GM21717 (cell line): ENCODE measurements around the gene VTCN1.

Source experiments
- ATAC-seq: cut with Tn5 transposase; IDR thresholded peaks from one replicate; pipeline ENCODE4 v1.9.1; 2021; ENCODE audit warnings: mild to moderate bottlenecking, moderate library complexity; ENCODE audit not compliant: unreplicated experiment

Gene VTCN1

GRCh38 chr1:117210386-117210785, 341 bp downstream of the VTCN1 start:
- no peak for ATAC-seq

- ATAC-seq: no peak
Observed at GRCh38 chr1:117209094-117209493, 1.6 kb downstream of the VTCN1 start.

DNA sequence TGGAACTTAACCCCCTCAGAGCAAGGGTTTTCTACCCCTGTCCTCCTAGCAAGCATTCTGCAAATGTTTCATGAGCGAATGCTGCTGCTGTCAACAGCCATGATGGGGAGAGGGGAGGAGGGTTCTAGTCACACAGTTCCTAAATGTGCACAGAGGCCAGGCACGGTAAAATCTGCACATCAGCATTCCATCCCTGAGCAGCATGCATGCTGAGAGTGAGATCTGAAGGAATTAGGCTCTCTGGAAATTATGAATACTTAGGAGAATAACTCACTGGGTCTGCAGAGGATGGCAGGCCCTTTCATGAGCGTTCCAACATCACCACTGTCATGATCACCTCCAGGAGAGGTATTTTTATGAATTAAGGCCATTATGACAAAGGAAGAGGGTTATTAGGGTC, 2.1 kb downstream of the VTCN1 start:
- no peak for ATAC-seq

- no peak for ATAC-seq
Observed at GRCh38 chr1:117205368-117205767, 5.4 kb downstream of the VTCN1 start.

DNA sequence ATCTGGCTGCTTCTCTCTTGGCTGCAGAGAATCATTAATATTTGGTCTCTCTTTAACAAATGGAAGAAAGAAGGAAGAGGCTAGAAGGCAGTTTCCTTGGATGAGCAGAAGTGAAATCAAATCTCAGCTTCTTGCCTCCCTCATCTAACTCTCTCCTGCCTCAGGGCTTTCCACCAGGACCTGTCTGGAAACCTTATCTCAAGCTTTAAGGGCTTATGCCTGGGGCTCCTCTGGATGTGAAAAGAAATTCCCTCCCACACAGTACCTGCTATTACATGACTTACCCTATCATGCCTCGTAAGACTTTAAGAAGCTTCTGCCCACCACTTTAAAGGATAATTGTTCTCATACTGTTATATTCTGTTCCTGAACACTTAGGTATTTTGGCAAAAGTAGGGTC, 8.9 kb downstream of the VTCN1 start:
- no peak for ATAC-seq

DNA sequence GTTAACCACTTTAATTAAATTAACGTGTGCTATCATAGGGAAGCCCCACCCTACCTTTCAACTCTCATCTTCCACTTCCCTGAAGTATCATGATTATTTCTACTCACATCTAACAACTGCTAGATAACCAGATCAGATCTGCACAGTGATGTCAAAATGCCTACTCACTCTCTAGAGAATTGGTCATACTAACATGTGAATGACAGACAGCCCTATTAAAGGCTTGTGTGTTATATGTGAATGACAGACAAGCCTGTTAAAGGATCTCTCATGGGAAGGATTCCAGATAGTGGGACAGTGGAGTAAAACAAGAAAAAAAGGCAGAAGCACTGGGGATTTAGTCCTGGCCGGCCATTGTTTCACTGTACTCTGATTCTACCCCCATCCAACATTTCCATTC, 12.6 kb downstream of the VTCN1 start:
- ATAC-seq: no peak

DNA sequence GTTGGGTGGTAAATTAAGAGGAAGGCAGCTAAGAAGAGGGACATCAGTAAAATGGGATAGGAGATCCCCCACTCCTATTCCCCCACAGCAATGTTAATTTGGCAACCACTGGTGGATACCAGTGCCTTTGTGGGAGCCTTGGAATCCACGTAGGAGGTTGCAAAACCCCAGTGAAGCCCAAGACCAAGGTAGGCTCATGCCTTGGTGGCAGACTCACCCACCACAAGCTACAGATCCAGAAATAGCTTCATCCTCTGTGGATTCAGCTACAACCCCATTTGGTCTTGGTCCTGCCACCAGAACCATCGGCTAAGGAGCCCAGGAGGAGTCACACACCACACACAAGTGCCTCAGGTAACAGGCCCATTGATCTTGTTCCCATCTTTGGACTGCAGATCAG, 21.0 kb downstream of the VTCN1 start:
- no peak for ATAC-seq

GRCh38 chr1:117188816-117189437, 21.8 kb downstream of the VTCN1 start:
- no peak for ATAC-seq

GRCh38 chr1:117188170-117188815, 22.4 kb downstream of the VTCN1 start:
- no peak for ATAC-seq

DNA sequence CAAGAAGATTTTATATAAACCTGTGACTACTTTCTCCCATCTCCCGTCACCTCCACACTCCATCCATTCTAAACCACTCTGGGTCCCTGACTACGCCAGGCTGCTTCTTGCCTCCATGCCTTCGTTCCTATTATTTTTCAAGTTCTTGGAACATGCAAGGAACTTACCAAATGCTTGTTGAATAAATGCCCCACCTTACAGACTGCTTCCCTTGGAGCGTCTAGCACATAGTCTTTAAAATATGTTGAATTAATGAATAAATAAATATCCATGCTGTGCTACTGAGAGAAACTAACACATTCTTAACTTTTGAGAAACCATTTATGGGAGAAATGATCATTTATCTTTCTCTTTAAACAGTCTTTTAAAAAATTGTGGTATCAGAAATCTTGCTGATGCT, 27.6 kb downstream of the VTCN1 start:
- ATAC-seq: no peak

GRCh38 chr1:117182319-117182718, 28.4 kb downstream of the VTCN1 start:
- ATAC-seq: no peak

DNA sequence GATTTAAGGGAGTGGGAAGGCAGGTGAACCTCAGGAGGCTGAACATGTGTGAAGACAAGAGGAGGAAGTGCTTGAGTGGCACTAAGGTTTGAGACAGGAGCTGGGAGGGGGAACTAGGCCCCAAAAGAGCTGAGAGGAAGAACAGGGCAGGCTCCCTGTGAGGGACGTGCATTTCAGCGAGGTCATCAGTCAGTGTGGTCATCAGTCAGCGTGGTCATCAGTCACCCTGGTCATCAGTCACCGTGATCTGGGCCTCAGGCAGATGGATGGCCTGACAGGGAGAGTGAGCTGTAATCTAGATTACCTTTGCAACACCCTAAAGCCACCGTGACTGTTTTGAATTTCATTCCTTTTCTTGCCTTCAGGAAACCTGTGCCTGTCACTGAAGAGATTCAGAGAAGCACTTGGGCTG, 29.1 kb downstream of the VTCN1 start:
- ATAC-seq: no peak

DNA sequence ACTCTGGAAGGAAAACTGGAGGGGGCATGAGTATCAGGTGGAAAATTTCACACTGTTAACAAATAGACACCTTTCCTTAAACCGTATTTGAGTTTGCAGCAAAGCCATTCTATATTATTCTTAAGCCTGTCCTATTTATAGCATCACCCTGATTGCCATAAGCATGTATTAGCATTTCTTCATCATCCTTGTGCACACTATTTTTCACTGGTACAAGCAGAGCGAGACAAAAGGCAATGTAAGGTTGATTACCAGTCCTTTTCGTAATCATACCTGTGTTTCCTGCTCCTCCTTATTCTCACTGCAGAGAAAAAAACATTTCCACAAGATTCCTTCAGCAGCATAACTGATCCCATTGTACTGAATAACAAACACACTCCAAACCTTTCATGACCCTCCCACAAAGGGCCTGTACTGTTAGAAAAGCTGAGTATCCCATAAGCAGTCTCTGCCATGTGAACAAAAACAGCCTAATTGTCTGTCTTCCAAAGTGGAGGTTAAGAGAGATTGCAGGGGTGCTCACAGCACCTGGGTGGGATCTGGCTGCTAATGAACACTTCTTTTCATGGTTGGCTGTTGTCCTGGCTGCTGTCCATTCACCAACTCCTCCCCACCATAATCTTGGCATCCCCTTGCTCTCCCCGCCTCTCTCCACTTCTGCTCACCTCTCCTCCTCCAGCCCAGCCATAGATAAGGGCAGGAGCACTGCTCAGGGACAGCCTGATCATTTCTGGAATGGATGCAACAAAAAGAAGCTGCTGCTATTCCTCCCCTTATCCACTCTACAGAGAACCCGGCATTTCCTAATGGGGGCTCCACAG, 30.4 kb downstream of the VTCN1 start:
- no peak for ATAC-seq

DNA sequence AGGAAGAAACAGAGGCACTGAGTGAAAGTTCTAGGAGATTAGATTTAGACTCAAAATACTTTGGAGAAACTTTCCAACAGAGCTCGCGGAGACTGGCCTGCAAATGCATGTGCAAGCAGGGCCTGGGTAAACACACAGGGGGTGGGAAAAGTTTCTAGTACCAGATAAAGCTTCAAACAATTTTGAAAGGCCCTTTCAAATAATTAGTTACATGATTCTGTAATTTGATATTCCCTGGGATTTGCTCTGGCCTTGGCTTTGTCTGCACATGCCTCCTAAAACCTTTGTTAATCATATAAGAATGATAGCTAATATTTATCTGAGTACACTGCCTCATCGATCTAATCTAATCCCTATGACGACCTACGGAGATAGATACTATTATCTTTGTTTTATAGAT, 31.3 kb downstream of the VTCN1 start:
- ATAC-seq: no peak

DNA sequence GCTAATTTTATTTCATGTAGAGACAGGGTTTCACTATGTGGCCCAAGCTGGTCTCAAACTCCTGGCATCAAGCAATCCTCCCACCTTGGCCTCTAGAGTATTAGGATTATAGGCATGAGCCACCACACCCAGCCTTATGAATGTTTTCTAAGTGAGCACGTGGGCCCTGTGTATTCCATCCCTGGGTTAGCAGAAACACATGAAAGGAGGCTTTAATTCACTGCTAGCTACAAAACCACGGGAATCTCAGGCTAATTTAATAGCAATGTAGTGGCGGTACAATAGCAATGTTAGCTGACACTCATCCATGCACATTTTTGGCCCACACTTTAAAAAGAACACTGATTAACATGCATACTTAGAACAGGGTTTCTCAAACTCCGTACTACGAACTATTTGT, 32.0 kb downstream of the VTCN1 start:
- no peak for ATAC-seq

GRCh38 chr1:117177376-117177775, 33.4 kb downstream of the VTCN1 start:
- no peak for ATAC-seq

- no peak for ATAC-seq
Observed at GRCh38 chr1:117176579-117176978, 34.1 kb downstream of the VTCN1 start.

DNA sequence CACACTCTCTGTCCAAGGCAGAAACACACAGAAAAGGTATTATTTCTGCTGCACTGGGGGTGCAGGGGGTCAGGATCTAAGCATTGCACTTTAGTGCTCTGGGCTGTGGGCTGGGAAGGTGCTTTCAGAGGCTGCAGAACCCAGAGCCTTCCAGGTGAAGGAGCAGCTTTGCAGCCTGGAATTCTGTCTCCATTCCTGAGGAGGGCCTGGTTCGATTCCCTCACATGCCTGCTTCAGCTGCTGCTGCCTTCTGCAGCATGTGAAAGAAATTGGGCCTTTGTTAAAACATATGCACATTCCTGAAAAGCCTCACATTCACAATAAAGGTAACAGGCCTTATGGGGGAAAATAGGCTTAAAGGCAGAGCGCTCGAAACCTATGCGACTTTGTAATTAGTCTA, 35.9 kb downstream of the VTCN1 start:
- ATAC-seq: no peak

GRCh38 chr1:117173691-117174090, 37.0 kb downstream of the VTCN1 start:
- no peak for ATAC-seq

DNA sequence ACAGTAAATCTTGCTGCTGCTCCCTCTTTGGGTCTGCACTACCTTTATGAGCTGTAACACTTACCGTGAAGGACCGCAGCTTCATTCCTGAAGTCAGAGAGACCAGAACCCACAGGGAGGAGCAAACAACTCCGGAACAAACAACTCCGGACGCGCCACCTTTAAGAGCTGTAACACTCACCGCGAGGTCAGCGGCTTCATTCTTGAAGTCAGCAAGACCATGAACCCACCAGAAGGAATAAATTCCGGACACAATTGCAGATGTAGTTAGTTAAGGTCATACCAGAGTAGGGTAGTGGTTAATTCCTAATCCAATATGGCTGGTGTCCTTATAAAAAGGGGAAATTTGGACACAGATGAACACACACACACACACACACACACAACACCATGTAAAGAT, 37.7 kb downstream of the VTCN1 start:
- no peak for ATAC-seq

GRCh38 chr1:117171900-117172511, 38.7 kb downstream of the VTCN1 start:
- no peak for ATAC-seq
